K562 (cell line): ENCODE data around the gene ARHGAP4. TPM values are rescaled to one million over a fixed set of nuclear protein-coding genes. Genes with fewer than 3 reads are reported as not detected.

Experiments used
- ATAC-seq: fragments of 200-7000 bp; cut with Tn5 transposase; 3 replicates; pipeline ENCODE4 v1.9.1; 2020; ENCODE audit warnings: moderate library complexity
- BruUV-seq: library from RNA; stranded (reverse); fragments of 400-500 nt; replicated peaks from 2 replicates; lab custom pipeline; 2021; lab: Mats Ljungman, UMichigan
- CTCF ChIA-PET: fragments of 300-600 bp; formaldehyde crosslinking; extraction: SDS; loops from one replicate; lab custom pipeline; 2021; ENCODE audit warnings: low intra/inter-chr PET ratio; lab: Yijun Ruan, JAX
- POLR2A ChIA-PET: fragments of 300-600, 350-650 bp; sonication (Branson Sonifier 250); formaldehyde crosslinking; extraction: SDS; loops from one replicate; lab custom pipeline; 2021; ENCODE audit warnings: antibody characterized with exemption, inconsistent platforms; lab: Yijun Ruan, JAX
- DNase-seq, 4 experiments: peaks; one replicate each; pipeline versions ENCODE4 v3.0.0 to v3.0.0-alpha.2; 2011 to 2018; ENCODE audit warnings: low spot score in 3 of 4, mixed read lengths in 3 of 4; ENCODE audit errors: extremely low read depth in 1 of 4
- FAIRE-seq: peaks from 2 replicates; lab custom pipeline; 2011; peaks lifted over from hg19 to GRCh38; lab: Jason Lieb, UNC
- H2AFZ ChIP-seq: 2 replicates; pipeline ENCODE4 v1.6.0; 2011; ENCODE audit warnings: low read depth, low read length, control low read depth, inconsistent platforms
- H3K27ac ChIP-seq: fragments of 200-600 bp; 3 replicates; pipeline ENCODE4 v1.8.0; 2011; ENCODE audit warnings: low read depth, mild to moderate bottlenecking, control low read depth, inconsistent platforms, low read length, moderate library complexity, mixed read lengths; ENCODE audit errors: extremely low read depth
- H3K27me3 ChIP-seq, 2 experiments: fragments of 300-600 bp in 1 of 2; 2 replicates in 1 of 2; 3 replicates in 1 of 2; pipeline versions ENCODE4 v1.6.0 to v1.8.0; 2011; ENCODE audit warnings: inconsistent platforms in 2 of 2, low read length in 2 of 2, mild to moderate bottlenecking in 1 of 2, mixed read lengths in 1 of 2, moderate library complexity in 1 of 2; ENCODE audit not compliant: control insufficient read depth in 2 of 2, insufficient read depth in 2 of 2
- H3K36me3 ChIP-seq: fragments of 300-600 bp; 3 replicates; pipeline ENCODE4 v1.8.0; 2011; ENCODE audit warnings: mild to moderate bottlenecking, low read length, inconsistent platforms; ENCODE audit not compliant: control insufficient read depth, insufficient read depth
- H3K4me1 ChIP-seq, 2 experiments: fragments of 200-600 bp in 1 of 2; replicated peaks in 1 of 2; 2 replicates in 1 of 2; 3 replicates in 1 of 2; pipeline versions ENCODE4 v1.5.1 to v1.8.0; 2011; ENCODE audit warnings: inconsistent platforms in 2 of 2, low read length in 2 of 2, mild to moderate bottlenecking in 1 of 2, mixed read lengths in 1 of 2, moderate library complexity in 1 of 2; ENCODE audit not compliant: control insufficient read depth in 2 of 2, insufficient read depth in 2 of 2
- H3K4me2 ChIP-seq: 2 replicates; pipeline ENCODE4 v1.6.1; 2011; ENCODE audit warnings: low read length, control low read depth, inconsistent platforms, mixed read lengths; ENCODE audit not compliant: insufficient read depth
- H3K4me3 ChIP-seq: fragments of 200-600 bp; sonication (generic), shearing (Covaris generic); 2 replicates; pipeline ENCODE4 v1.5.1; 2016; ENCODE audit warnings: control low read depth, inconsistent platforms
- H3K79me2 ChIP-seq: fragments of 200-600 bp; 3 replicates; pipeline ENCODE4 v1.8.0; 2011; ENCODE audit warnings: low read length, inconsistent platforms; ENCODE audit not compliant: control insufficient read depth, insufficient read depth
- H3K9ac ChIP-seq, 2 experiments: 2 replicates each; pipeline versions ENCODE4 v1.6.0 to v1.6.1; 2011; ENCODE audit warnings: low read depth in 2 of 2, low read length in 2 of 2, control low read depth in 1 of 2, inconsistent platforms in 1 of 2, mild to moderate bottlenecking in 1 of 2, mixed read lengths in 1 of 2; ENCODE audit not compliant: insufficient read depth in 1 of 2
- H3K9me1 ChIP-seq: one replicate; pipeline ENCODE4 v1.6.0; 2011; ENCODE audit warnings: inconsistent platforms, mild to moderate bottlenecking, low read length, moderate library complexity; ENCODE audit not compliant: control insufficient read depth, insufficient read depth
- H3K9me3 ChIP-seq: replicated peaks from 2 replicates; pipeline ENCODE4 v1.5.1; 2011; ENCODE audit warnings: low read depth, low read length, inconsistent platforms; ENCODE audit not compliant: control insufficient read depth, insufficient read depth
- H4K20me1 ChIP-seq: replicated peaks from 2 replicates; pipeline ENCODE4 v1.6.1; 2011; ENCODE audit warnings: low read length, inconsistent platforms, mixed read lengths; ENCODE audit not compliant: control insufficient read depth, insufficient read depth
- BACH1 ChIP-seq: fragments of 200-800 bp; sonication (Bioruptor generic); IDR thresholded peaks from 2 replicates; pipeline ENCODE4 v1.6.1; 2016; ENCODE audit warnings: missing genetic modification characterization, missing compliant biosample characterization
- DNMT1 ChIP-seq: fragments of 450-650 bp; IDR thresholded peaks from 2 replicates; pipeline ENCODE4 v1.6.1; 2016; ENCODE audit warnings: antibody characterized with exemption, mild to moderate bottlenecking
- ELF2 ChIP-seq: fragments of 250-450 bp; sonication (Bioruptor Pico); IDR thresholded peaks from 2 replicates; pipeline ENCODE4 v1.5.0; 2021; ENCODE audit warnings: mild to moderate bottlenecking
- EZH2 ChIP-seq: IDR thresholded peaks from 2 replicates; pipeline ENCODE4 v1.6.1; 2012; ENCODE audit warnings: low read depth, mild to moderate bottlenecking, inconsistent platforms, low read length, borderline replicate concordance
- KDM4B ChIP-seq, 2 experiments: fragments of 450-650 bp in 1 of 2; sonication (generic) in 1 of 2; IDR thresholded peaks; 2 replicates each; pipeline ENCODE4 v1.6.1; 2016 to 2017; ENCODE audit warnings: borderline replicate concordance in 2 of 2, antibody characterized with exemption in 1 of 2, low read depth in 1 of 2, mild to moderate bottlenecking in 1 of 2
- NFRKB ChIP-seq: fragments of 450-650 bp; IDR thresholded peaks from 2 replicates; pipeline ENCODE4 v1.6.1; 2016; ENCODE audit warnings: low read depth
- NFXL1 ChIP-seq: fragments of 450-650 bp; formaldehyde crosslinking; IDR thresholded peaks from 2 replicates; pipeline ENCODE4 v1.4.0; 2021; ENCODE audit warnings: mild to moderate bottlenecking
- ZFPM2 ChIP-seq: fragments of 250-450 bp; sonication (Bioruptor Pico); IDR thresholded peaks from 2 replicates; pipeline ENCODE4 v1.5.1; 2022; ENCODE audit warnings: mild to moderate bottlenecking
- ZNF197 ChIP-seq: fragments of 200-800 bp; sonication (Bioruptor generic); IDR thresholded peaks from 2 replicates; pipeline ENCODE4 v1.6.1; 2016; ENCODE audit warnings: low read depth, missing genetic modification characterization, missing compliant biosample characterization
- ZNF79 ChIP-seq: fragments of 250-450 bp; sonication (Bioruptor Pico); IDR thresholded peaks from 2 replicates; pipeline ENCODE4 v1.4.0; 2020; ENCODE audit warnings: low read depth, mild to moderate bottlenecking, moderate library complexity
- WGBS: fragments of 100-300 bp; shearing (Covaris generic); methylation state at CpG from one replicate; pipeline ENCODE4 v1.1.6; 2016; ENCODE audit warnings: low coverage, mixed read lengths; ENCODE audit not compliant: insufficient coverage; ENCODE audit errors: missing lambda C conversion rate; 5-methylcytosine and 5-hydroxymethylcytosine counted together
- in situ Hi-C: fragments of 300-500 bp; cut with MboI; formaldehyde crosslinking; loops from 4 replicates; pipeline ENCODE4 v1.15.0; 2018; ENCODE audit warnings: inconsistent platforms, mixed read lengths
- intact Hi-C: fragments of 100-400 bp; cut with micrococcal nuclease; formaldehyde crosslinking; loops from 2 replicates; pipeline ENCODE4 v1.14.2; 2022
- polyA plus RNA-seq, 8 experiments: library from polyadenylated mRNA; depleted of rRNA in 4 of 8; stranded (reverse) in 5 of 8; unstranded in 3 of 8; fragments of >200 nt; fragmentation: Nextera tagmentation in 2 of 8; fragmentation: Illumina TruSeq in 1 of 8; extraction: Ambion mirVana in 2 of 8; extraction: Trizol in 1 of 8; gene quantifications; 2 replicates each; pipeline versions ENCODE4 v1.2.1 to v1.2.3, GENCODE V29; 2011 to 2014; ENCODE audit warnings: inconsistent platforms in 1 of 8, missing spikeins in 1 of 8
- total RNA-seq, 7 experiments: library from RNA; depleted of rRNA in 6 of 7; stranded (reverse); fragments of >200 nt in 6 of 7; fragmentation: Illumina TruSeq in 2 of 7; extraction: Trizol in 2 of 7; gene quantifications; 2 replicates each; pipeline versions ENCODE4 v1.2.1 to v1.2.3, GENCODE V29; 2011 to 2021; ENCODE audit warnings: low replicate concordance in 1 of 7
- TF ChIP-seq, protein P1 (sequence below): fragments of 450-650 bp; formaldehyde crosslinking; IDR thresholded peaks from 2 replicates; pipeline ENCODE4 v1.4.0; 2022; ENCODE audit warnings: missing genetic modification characterization
- TF ChIP-seq, protein P2 (sequence below): sonication (generic); formaldehyde crosslinking; IDR thresholded peaks from 2 replicates; pipeline ENCODE4 v1.8.1; 2022; ENCODE audit warnings: missing genetic modification reagents
- TF ChIP-seq, protein P3 (sequence below), 2 experiments: fragments of 200-800 bp in 1 of 2; sonication (Bioruptor generic) in 1 of 2; sonication (generic) in 1 of 2; formaldehyde crosslinking in 1 of 2; IDR thresholded peaks in 1 of 2; conservative IDR thresholded peaks in 1 of 2; 2 replicates each; pipeline versions ENCODE4 v1.5.0 to v1.6.1; 2016 to 2020; ENCODE audit warnings: missing compliant biosample characterization in 1 of 2, missing genetic modification characterization in 1 of 2, missing genetic modification reagents in 1 of 2
- TF ChIP-seq, protein P4 (sequence below), 3 experiments: fragments of 200-800 bp in 1 of 3; sonication (Bioruptor generic) in 1 of 3; sonication (generic) in 1 of 3; formaldehyde crosslinking in 1 of 3; IDR thresholded peaks; 2 replicates each; pipeline versions ENCODE4 v1.6.1 to v1.8.0; 2016 to 2022; ENCODE audit warnings: mild to moderate bottlenecking in 2 of 3, missing compliant biosample characterization in 2 of 3, missing genetic modification characterization in 2 of 3, missing genetic modification reagents in 1 of 3

The ARHGAP4 gene
- total and polyA plus RNA-seq, 9 of the 15 experiments (the other 6 are each of a cell fraction or from before 2014, with no cell fraction given), result 0.30 to 81.8 (median 13.5) TPM

DNA sequence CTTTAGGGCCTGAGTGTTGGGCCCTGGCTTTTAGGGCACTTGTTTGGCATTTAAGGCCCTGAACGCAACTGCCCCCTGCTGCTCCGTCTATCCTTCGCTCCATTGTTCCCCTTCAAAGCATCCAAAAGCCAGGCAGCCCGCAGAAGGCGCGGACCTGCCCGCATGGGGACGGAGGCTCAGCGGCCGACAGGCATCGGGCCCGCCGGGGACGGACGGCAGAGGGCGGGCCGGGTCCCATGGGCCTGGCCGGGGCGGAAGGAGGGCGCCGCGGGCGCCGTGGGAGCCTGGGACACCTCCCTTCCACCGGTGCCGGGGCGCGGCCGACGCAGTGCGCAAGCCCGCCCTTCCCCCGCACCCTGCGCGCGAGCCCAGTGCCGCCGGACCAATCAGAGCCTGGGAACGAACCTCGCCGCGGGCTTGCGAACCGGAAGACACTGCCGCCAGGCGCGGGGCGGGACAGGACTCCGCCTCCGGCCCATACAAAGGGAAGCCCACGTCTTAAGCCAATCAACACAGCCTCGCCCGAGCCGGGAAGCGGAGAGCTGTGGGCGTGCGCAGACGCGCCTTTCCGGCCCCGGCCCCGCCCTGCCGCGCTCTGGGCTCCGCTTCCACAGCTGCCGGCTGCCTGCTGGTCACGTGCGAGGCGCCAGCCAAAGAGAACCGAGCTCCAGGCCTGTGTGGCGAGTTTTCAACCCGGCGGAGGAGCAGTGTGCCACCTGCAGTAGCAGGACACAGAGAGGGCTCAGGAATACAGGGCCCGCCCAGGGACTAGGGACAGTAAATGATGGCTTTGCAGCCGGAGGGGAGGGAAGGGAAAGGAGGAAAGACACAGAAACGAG is 2.1 kb upstream of the ARHGAP4 start:
- Histone ChIP-seq H3K4me3 (peak overlapping the region; percentile 58), H3K9me1 (no peaks in the 10 kb centered on the region), H3K27ac (peak overlapping the region; percentile 98), H3K9me3 (no peaks in the 10 kb centered on the region), H3K79me2 (peaks cover 59% of the 10 kb centered on the region), H3K4me2 (peak overlapping the region; percentile 97), H3K4me1 (peaks cover 29 to 66% of the 10 kb centered on the region in 2 experiments; a peak in 4 of 5 replicates), H2AFZ (peak overlapping the region; percentile 53; the same call in 1 of the 2 replicates), H3K36me3 (peaks cover 47% of the 10 kb centered on the region), H3K9ac (peak overlapping the region; percentile 93 to 96), H4K20me1 (no peaks in the 10 kb centered on the region), H3K27me3 (no peaks in the 10 kb centered on the region)
- no TSS peak for BruUV-seq
- ChIA-PET CTCF (no interaction called here), POLR2A (interaction anchor here (0.5 to 2.3 kb wide), 11 partner anchors 9 to 379 kb away, joined by 3 to 9 read pairs (median 4); partner anchors contain the start of genes IDH3G and SSR4)
- in situ Hi-C loops, result no loop called here
- ATAC-seq (peak; percentile 90), FAIRE-seq (peak; percentile 90), DNase-seq (peak; percentile 85 to 97 (median 90))
- intact Hi-C loops, result loop anchor here (1.0 to 5.0 kb wide), 3 partner anchors 19 to 161 kb away; partner anchors contain the start of gene TMEM187
- WGBS, result under 1% methylated on average over 47 of the region's 76 CpGs
- TF ChIP-seq ZFPM2 (CRISPR knock-in tag) (no peak), ZNF79 (no peak), ELF2 (CRISPR knock-in tag) (0 out of 2 replicates have a peak, but pooled peaks have one; percentile 34), EZH2 (no peak), ZNF197 (CRISPR knock-in tag) (no peak), NFRKB (no peak), BACH1 (tag) (no peak), KDM4B (IDR thresholded peaks at IDR 0.05; ENCODE audit: borderline replicate concordance in 2 of 2, low read depth in 1 of 2) (peak in 1 of 2 experiments; percentile 44; a peak in 1 of 4 replicates), NFXL1 (CRISPR knock-in tag) (no peak), DNMT1 (no peak)
- TF ChIP-seq, protein P1, sequence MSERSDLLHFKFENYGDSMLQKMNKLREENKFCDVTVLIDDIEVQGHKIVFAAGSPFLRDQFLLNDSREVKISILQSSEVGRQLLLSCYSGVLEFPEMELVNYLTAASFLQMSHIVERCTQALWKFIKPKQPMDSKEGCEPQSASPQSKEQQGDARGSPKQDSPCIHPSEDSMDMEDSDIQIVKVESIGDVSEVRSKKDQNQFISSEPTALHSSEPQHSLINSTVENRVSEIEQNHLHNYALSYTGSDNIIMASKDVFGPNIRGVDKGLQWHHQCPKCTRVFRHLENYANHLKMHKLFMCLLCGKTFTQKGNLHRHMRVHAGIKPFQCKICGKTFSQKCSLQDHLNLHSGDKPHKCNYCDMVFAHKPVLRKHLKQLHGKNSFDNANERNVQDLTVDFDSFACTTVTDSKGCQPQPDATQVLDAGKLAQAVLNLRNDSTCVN (CRISPR knock-in tag), result no peak
- TF ChIP-seq, protein P2, sequence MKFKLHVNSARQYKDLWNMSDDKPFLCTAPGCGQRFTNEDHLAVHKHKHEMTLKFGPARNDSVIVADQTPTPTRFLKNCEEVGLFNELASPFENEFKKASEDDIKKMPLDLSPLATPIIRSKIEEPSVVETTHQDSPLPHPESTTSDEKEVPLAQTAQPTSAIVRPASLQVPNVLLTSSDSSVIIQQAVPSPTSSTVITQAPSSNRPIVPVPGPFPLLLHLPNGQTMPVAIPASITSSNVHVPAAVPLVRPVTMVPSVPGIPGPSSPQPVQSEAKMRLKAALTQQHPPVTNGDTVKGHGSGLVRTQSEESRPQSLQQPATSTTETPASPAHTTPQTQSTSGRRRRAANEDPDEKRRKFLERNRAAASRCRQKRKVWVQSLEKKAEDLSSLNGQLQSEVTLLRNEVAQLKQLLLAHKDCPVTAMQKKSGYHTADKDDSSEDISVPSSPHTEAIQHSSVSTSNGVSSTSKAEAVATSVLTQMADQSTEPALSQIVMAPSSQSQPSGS (CRISPR knock-in tag), result no peak
- TF ChIP-seq, protein P3, sequence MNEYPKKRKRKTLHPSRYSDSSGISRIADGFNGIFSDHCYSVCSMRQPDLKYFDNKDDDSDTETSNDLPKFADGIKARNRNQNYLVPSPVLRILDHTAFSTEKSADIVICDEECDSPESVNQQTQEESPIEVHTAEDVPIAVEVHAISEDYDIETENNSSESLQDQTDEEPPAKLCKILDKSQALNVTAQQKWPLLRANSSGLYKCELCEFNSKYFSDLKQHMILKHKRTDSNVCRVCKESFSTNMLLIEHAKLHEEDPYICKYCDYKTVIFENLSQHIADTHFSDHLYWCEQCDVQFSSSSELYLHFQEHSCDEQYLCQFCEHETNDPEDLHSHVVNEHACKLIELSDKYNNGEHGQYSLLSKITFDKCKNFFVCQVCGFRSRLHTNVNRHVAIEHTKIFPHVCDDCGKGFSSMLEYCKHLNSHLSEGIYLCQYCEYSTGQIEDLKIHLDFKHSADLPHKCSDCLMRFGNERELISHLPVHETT (CRISPR knock-in tag; conservative IDR thresholded peaks at IDR 0.05 in 1 of 2, IDR thresholded peaks at IDR 0.05 in 1 of 2), result peak in 1 of 2 experiments; percentile 99; a peak in 2 of 4 replicates
- TF ChIP-seq, protein P4, sequence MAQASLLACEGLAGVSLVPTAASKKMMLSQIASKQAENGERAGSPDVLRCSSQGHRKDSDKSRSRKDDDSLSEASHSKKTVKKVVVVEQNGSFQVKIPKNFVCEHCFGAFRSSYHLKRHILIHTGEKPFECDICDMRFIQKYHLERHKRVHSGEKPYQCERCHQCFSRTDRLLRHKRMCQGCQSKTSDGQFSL (CRISPR knock-in tag; IDR thresholded peaks at IDR 0.05), result no peak
- TF ChIP-seq, protein P4 (tag; IDR thresholded peaks at IDR 0.05), result no peak
